OCI-M2 (cell line): Measurements from ENCODE around the gene TGOLN2.
"Not testable (repeated sequence)": the region's sequence is repeated elsewhere in the genome, so short reads cannot be mapped to it uniquely, and the experiment has no call there.

ENCODE experiments used
- DNase-seq: peaks from one replicate; lab custom pipeline; 2025; ENCODE audit not compliant: unreplicated experiment; lab: John Stamatoyannopoulos, UW

Gene TGOLN2

DNA sequence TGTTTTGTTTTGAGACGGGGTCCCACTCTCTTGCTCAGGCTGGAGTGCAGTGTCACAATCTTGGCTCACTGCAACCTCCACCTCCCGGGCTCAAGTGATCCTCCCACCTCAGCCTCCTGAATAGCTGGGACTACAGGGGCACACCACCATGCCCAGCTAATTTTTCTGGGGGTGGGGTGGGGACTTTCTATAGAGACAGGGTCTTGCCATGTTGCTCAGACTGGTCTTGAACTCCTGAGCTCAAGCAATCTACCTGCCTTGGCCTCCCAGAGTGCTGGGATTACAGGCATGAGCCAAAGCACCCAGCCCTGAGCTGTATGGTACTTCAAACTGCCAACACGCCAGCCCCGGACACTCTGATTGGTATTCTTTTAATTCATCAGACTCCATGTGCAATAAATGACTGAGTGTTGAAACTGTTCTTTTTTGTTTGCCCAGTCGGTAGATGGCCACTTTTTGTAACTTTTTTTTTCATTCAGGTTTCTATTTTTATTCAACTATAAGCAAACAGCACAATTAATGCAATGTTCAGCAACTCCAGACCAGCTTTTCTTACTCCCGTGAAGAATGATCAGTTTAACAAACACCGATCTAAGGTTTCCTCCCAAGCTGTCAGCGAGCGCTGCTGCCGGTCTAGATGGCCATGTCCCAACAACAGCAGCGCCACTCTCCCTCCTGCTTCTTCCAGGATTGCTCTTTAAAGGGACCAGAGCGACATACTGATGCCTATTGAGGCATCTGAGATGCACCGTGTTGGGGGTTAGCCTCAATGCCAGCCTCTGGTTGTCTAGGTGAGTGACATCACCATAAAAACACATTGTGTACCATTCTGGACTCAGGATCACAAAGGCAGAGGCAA lies 12.5 kb upstream of the TGOLN2 start:
- no peak for DNase-seq

DNA sequence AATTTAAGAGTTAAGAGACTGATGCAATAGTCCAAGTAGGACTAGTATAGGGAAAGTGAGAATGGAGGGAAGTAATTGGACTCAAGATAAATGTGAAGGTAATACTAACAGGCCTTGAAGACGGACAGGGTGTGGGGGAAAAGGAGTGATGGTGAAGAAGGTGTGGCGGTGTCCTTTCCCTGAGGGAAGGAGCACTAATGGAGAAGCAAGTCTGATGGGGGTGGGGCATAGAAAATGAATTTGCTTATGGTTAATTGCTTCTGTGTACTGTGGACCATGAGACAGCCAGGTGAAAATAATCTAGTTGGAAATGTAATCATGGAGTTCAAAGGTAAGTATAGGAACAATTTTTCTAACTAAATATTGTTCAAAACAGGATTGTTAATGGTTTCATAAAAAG lies 7.1 kb upstream of the TGOLN2 start:
- DNase-seq = no peak

DNA sequence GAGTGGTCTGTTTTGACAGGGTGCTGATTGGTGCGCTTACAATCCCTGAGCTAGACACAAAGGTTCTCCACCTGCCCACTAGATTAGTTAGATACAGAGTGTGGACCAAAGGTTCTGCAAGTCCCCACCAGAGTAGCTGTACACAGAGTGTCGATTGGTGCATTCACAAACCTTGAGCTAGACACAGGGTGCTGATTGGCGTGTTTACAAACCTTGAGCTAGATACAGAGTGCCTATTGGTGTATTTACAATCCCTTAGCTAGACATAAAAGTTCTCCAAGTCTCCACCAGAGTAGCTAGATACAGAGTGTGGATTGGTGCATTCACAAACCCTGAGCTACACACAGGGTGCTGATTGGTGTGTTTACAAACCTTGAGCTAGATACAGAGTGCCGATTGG lies 6.1 kb upstream of the TGOLN2 start:
- DNase-seq = not testable (repeated sequence)

DNA sequence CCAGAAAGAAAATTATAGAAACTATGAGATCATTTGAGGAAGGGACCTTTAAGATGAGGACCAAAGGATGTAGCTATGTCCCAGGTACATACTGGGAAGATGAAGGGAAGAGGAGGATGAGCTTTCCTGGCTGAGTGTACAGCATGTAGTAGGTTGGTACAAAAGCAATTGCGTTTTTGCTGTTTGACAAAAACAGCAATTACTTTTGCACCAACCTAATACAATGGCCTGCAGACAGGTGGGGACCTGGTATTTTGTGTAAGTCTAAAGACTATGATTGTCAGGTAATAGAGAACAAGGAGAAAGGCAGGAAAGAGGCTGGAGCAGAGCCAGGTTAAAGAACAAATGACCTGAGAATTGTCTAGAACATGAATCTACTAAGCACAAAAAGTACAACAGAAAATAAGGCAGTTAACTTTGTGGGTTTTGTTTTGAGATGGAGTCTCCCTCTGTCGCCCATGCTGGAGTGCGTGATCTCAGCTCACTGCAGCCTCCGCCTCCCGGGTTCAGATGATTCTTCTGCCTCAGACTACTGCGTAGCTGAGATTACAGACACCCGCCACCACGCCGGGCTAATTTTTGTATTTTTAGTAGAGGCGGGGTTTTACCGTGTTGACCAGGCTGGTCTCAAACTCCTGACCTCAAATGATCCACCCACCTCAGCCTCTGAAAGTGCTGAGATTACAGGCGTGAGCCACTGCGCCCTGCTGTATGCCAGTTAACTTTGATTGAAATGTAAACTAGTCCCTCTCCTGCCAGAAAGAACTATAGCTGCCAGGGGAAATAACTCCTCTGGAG lies 3.2 kb upstream of the TGOLN2 start:
- DNase-seq = no peak

DNA sequence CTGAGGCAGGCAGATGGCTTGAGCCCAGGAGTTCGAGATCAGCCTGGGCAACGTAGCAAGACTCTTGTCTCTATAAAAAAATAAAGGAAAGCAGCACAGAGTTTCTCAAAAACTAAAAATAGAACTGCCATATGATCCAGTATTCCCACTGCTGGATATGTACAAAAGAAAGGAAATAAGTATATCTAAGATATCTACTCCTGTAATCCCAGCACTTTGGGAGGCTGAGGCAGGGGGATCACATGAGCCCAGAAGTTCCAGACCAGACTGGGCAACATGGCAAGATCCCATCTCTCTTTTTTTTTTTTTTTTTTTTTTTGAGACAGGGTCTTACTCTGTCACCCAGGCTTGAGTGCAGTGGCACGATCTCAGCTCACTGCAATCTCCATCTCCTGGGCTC lies 1.9 kb upstream of the TGOLN2 start:
- not testable (repeated sequence) for DNase-seq

DNA sequence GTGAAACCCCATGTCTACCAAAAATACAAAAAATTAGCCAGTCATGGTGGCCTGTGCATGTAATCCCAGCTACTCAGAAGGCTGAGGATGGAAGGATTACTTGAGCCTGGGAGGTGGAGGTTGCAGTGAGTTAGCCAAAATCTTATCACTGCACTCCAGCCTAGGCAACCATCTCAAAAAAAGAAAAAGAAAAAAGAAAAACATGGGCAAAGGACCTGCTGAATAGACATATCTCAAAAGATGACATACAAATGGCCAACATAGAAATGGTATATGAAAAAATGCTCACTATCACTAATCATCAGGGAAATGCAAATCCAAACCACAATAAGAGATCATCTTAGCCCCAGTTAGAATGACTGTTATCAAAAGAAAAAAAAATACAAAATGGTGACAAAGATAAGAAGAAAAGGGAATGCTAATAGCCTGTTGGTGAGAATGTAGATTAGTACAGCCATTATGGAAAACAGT lies 1.4 kb upstream of the TGOLN2 start:
- no peak for DNase-seq

DNA sequence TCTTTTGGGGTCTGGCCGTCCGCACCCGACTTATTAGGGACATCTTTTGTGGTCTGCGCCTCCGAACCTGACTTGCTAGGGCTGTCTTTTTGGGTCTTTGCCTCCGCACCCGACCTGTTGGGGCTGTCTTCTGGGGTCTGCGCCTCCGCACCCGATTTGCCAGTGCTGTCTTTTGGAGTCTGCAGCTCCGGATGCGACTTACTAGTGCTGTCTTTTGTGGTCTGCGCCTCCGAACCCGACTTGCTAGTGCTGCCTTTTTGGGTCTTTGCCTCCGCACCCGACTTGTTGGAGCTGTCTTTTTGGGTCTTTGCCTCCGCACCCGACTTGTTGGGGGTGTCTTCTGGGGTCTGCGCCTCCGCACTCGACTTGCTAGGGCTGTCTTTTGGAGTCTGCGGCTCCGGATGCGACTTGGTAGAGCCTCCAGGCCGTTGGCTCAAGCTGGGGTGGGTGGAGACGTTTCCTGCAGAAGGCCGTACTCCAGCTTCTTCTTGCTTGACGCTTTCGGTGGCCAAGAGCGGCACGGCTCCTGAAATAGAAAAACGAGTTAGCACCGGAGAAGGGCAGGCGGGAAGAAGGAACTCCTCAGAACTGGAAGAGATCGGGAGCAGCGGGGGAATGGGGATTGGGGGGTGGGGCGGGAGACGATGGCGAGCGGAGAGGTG lies 498 bp downstream of the TGOLN2 start:
- DNase-seq = no peak

DNA sequence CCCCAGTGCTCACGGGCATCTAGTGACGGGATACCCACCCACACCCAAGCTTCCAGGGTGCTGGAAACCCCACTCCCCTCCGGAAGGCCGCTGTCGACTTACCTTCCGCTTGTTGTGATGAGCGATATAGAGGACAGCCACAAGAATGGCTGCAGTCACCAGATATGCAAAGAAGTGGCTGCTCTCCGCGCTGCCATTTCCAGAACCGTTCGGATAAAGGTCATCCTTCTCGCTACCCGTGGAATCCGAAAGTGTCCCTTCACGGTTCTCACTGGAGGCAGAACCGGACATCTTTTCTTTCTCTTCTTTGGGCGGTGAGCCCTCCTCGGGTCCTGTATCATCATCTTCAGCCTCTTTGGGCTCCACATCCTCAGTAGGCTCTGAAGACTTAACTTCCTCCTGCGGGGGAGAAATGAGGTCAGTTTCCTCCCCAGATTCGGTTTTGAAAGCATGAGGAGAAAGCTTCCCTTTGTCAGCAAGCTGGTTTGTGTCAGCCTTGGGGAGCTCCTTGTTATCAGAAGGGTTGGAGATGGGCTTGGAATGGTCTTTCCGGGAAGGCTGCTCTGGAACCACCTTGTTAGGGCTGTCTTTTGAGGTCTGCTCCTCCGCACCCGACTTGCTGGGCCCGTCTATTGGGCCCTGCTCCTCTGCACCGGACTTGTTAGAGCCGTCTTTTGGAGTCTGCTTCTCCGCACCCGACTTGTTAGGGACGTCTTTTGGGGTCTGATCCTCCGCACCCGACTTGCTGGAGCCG lies 1.2 kb downstream of the TGOLN2 start:
- no peak for DNase-seq

DNA sequence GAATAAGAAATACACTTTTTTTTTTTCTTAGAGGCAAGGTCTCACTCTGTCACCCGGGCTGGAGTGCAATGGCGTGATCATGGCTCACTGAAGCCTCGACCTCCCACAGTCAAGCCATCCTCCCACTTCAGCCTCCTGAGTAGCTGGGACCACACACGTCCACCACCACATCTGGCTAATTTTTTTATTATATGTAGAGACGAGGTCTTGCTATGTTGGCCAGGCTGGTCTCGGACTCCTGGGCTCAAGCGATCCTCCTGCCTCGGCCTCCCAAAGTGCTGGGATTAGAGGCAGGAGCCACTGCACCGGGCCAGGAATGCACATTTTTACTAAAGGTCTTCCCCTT lies 2.4 kb downstream of the TGOLN2 start:
- no peak for DNase-seq

DNA sequence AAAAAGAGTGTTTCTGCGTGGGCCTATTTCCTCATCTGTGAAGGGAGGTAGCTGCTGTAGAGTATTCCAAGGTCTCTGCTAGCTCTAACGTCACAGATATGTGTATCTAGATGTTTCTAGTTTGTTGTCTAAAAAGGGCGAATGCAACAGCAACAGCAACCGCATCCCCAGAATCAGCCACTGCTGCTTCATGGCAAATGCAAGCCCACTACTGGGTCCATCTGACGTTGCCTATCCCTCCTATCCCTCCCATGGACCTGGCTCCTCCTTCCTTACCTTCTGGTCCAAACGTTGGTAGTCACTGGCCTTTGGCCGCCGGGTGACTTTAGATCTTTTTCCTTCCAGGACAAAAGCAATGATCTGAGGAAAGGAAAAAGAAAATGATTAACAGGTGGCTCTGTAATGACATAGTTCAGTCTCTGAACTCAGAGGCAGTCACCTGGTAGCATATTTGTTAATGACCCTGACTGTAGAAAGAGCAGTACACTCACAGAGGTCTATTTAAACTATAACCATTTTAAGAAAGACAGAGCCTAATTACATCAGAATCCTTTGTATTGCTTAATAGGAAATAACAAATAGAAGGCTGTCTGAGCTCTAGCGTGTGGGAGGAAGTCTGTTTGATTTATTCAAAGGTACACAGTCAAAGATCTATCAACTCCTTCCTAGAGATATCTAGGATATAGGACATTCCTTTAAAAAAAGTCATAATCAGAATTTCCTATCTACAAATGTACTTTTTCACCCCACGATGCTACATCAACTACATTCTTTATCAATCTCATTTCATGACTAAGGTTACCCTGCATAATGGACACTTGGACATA lies 2.9 kb downstream of the TGOLN2 start:
- no peak for DNase-seq

DNA sequence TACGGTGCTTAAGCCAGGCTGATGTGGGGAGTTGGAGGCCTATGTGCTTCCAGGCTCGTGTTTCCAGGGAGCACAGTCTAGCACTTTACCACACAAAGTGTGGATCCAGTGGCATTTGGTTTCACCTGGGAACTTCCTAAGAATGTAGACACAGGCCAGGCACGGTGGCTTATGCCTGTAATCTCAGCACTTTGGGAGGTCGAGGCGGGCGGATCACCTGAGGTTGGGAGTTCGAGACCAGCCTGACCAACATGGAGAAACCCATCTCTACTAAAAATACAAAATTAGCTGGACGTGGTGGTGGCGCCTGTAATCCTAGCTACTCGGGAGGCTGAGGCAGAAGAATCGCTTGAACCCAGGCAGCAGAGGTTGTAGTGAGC lies 3.8 kb downstream of the TGOLN2 start:
- not testable (repeated sequence) for DNase-seq

DNA sequence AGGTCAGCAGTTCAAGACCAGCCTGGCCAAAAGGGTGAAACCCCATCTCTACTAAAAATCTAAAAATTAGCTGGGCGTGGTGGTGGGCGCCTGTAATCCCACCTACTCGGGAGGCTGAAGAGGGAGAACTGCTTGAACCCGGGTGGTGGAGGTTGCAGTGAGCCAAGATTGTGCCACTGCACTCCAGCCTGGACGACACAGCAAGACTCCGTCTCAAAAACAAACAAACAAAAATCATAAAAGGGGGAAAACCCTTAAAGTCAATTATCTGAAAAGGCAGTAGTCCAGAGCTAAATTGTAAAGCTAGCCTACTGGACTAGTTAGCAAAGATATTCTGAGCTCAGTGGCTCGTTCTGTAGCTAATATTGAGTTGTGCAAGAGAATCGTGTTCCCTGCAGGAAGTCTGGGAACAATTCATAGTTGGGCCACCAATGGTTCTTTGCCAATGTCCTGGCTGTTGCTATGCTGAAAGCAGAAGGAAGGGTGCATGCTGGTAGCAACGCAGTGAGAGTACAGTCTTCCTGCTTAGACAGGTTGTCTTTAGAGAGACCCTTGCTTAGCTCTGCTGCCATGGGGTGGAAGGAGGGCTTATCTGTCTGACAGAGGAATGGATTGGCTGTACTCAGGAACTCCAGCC lies 4.3 kb downstream of the TGOLN2 start:
- DNase-seq = no peak

DNA sequence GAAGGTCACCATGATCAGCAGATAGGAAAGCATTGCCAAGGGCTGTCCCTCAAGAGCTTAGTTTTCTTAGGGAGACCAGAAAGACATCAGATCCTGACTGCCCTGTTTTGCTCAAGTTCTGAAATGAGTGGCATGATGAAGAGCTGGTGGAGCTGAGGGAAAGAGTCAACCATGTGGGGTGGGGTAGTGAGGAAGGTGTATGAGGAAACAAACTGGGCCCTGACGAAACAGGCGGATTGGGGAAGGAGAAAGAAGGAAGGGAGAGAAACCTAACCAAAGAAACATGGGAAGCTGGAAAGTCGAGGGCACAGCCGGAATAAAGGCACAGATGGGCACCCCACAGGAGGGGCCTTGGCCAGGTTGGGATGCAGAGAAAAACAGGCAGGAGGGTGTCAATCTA lies 8.0 kb downstream of the TGOLN2 start:
- no peak for DNase-seq

DNA sequence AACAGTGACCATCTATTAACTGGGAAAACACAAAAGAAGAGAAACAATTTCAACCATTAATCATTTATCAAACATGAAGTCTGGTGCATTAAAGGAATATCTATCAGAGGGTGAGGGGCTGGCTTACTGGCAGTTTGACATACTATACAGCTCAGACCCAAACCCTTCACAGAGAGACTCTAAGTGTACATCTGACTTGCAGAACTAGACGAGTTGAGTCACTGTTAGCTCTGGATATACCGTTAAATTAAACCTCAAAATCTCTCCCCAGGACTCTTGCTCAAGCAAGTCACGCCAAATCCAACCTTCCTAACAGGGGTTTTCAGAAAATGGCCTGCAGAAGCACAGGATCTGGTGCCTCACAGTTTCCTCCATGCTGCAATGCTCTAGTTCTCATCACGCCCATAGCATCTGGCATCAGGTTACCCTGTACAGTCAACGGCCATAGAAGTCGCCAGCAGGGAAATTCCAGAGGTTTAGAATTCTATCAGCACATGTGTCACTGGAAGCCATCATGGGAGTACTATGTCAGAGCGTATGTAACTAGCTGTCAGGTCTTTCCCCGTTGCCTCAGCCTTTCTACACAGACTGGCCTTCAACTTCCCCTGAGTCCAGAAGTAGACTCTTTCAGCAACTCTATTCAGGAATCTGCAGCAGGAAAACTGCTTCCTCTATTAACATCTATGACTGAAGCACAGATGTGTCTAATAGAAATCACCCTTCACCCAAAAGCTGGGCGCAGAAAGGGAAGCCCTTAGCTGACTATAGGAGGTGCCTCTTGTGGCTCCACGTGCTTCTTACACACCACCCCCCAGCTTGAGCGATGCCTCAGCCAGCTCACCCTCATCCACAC lies 9.3 kb downstream of the TGOLN2 start:
- DNase-seq = no peak

DNA sequence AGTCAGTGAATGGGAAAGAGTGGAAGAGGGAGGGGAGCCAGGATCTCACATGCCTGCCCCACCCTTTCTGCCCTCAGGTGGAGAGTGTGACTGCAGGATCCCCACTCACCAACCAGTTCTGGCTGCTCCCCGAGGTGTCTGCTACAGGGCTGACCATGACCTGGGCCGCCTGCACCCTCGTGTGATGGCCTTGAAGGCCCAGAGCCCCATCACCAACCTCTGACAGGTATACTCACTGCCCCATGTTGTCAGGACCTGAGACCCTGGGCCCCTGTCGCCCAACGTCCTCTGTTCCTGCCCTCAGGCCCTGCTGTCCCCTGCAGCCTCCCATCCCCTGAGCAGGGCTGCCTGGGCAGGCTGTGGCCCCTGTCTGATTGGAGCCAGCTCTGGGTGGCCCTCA lies 11.9 kb downstream of the TGOLN2 start:
- DNase-seq = not testable (repeated sequence)

DNA sequence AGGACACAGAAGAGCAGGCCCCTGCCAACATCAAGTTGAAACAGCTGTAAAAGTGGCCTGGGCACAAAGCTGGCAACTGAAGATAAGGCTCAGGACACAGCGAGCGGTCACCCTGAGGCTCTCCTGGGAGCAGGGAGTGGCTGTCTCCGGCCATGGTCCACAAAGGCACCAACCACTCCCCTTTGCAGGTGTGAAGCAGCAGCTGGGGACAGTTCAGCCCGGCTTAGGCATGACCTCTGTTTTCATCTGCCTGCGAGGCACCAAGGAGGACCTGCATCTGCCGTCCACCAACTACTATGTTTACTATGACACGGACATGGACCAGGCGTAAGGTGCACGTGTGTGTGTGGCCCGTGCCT lies 12.9 kb downstream of the TGOLN2 start:
- no peak for DNase-seq

DNA sequence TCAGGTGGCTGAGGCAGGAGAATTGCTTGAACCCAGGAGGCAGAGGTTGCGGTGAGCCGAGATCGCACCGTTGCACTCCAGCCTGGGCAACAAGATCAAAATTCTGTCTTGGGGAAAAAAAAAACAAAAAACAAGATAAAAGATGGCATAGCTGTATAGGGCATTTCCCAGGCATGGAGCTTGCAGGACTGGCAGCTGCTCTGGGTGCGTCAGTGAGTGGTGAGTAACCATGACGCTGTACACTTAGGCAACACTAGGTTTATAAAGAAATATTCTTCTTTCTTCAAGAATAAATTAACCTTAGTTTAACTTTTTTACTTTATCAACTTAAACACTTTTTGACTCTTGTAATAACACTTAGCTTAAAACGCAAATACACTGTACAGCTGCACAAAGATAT lies 15.4 kb downstream of the TGOLN2 start:
- DNase-seq = no peak

DNA sequence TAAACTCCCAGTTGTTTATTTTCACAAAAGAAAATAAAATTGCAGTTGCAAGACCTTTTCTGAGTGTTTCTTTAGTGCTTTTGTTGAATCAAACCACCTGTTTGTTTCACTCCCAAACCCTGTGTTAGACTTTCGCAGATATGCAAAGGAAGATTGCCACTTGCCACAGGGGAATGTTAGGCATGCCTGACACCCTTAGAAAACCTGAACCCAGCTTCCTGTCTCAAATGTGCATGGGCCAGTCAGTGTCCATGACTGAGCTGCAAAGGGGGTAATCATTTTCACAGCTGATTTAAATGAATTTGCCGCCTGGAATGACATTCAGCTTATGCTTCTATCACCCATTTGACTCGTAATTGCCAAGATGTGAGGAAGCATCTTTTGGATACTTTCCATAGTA lies 17.5 kb downstream of the TGOLN2 start:
- DNase-seq = no peak
